Panc1 (cell line): ENCODE data around the gene RBMS3.

Source experiments
- CTCF ChIP-seq: fragments of 450-650 bp; IDR thresholded peaks from 2 replicates; pipeline ENCODE4 v1.5.1; 2017; ENCODE audit warnings: mild to moderate bottlenecking
- TF ChIP-seq, protein P1 (sequence below), 2 experiments: IDR thresholded peaks; 2 replicates each; pipeline ENCODE4 v1.6.1; 2011 to 2012; ENCODE audit warnings: low read depth in 2 of 2, control low read depth in 1 of 2, low read length in 1 of 2, mild to moderate bottlenecking in 1 of 2, moderate library complexity in 1 of 2; ENCODE audit not compliant: insufficient read depth in 1 of 2

DNA sequence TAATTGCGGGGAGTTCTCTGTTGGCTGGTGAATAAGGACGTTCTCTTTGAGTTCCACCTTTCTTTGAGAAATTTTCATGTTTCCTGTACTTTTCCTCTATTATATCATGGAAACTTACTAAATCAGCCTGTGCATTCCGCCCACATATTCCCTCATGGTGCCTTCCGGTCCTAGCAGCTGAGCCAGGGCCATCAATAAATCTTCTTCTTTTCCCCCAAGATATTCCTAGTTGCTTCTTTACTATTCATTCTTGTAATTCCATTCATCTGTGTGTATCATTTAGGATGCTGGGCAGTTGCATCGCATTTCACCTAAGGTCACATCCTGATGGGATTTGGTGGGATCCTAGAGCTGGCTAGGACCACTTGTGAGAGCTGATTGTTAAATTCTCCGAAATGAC lies 139.2 kb downstream of the RBMS3 start:
- no peak for TF ChIP-seq CTCF
- TF ChIP-seq, protein P1, sequence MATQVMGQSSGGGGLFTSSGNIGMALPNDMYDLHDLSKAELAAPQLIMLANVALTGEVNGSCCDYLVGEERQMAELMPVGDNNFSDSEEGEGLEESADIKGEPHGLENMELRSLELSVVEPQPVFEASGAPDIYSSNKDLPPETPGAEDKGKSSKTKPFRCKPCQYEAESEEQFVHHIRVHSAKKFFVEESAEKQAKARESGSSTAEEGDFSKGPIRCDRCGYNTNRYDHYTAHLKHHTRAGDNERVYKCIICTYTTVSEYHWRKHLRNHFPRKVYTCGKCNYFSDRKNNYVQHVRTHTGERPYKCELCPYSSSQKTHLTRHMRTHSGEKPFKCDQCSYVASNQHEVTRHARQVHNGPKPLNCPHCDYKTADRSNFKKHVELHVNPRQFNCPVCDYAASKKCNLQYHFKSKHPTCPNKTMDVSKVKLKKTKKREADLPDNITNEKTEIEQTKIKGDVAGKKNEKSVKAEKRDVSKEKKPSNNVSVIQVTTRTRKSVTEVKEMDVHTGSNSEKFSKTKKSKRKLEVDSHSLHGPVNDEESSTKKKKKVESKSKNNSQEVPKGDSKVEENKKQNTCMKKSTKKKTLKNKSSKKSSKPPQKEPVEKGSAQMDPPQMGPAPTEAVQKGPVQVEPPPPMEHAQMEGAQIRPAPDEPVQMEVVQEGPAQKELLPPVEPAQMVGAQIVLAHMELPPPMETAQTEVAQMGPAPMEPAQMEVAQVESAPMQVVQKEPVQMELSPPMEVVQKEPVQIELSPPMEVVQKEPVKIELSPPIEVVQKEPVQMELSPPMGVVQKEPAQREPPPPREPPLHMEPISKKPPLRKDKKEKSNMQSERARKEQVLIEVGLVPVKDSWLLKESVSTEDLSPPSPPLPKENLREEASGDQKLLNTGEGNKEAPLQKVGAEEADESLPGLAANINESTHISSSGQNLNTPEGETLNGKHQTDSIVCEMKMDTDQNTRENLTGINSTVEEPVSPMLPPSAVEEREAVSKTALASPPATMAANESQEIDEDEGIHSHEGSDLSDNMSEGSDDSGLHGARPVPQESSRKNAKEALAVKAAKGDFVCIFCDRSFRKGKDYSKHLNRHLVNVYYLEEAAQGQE (IDR thresholded peaks at IDR 0.05; ENCODE audit: insufficient read depth in 1 of 2, low read depth in 2 of 2, low read length in 1 of 2), result no peak
